Smooth muscle cell (in vitro differentiated cells): ENCODE results near the gene CEP192. TPM values are rescaled to one million over a fixed set of nuclear protein-coding genes. Genes with fewer than 3 reads are reported as not detected.

Experiments used
- DNase-seq: peaks from one replicate; lab custom pipeline; 2025; ENCODE audit not compliant: unreplicated experiment; lab: John Stamatoyannopoulos, UW
- H2AFZ ChIP-seq: fragments of 200-600 bp; sonication (generic); 2 replicates; pipeline ENCODE4 v1.6.0; 2016; ENCODE audit warnings: antibody characterized with exemption, low read depth, mild to moderate bottlenecking
- H3F3A ChIP-seq: fragments of 200-600 bp; sonication (generic); 2 replicates; pipeline ENCODE4 v1.6.0; 2017; ENCODE audit warnings: antibody characterized with exemption, low read depth
- H3K27ac ChIP-seq: fragments of 200-600 bp; sonication (generic); 2 replicates; pipeline ENCODE4 v1.5.1; 2016; ENCODE audit warnings: low read depth, mild to moderate bottlenecking
- H3K27me3 ChIP-seq: fragments of 200-600 bp; sonication (generic); 2 replicates; pipeline ENCODE4 v1.6.1; 2016; ENCODE audit warnings: low read depth, mild to moderate bottlenecking
- H3K36me3 ChIP-seq: fragments of 200-600 bp; sonication (generic); 2 replicates; pipeline ENCODE4 v1.5.1; 2016; ENCODE audit warnings: low read depth
- H3K4me1 ChIP-seq: fragments of 200-600 bp; sonication (generic); 2 replicates; pipeline ENCODE4 v1.5.1; 2016; ENCODE audit warnings: low read depth
- H3K4me2 ChIP-seq: fragments of 200-600 bp; sonication (generic); 2 replicates; pipeline ENCODE4 v1.6.0; 2016; ENCODE audit warnings: mild to moderate bottlenecking
- H3K4me3 ChIP-seq: fragments of 200-600 bp; sonication (generic); 2 replicates; pipeline ENCODE4 v1.5.1; 2016; ENCODE audit warnings: mild to moderate bottlenecking
- H3K79me2 ChIP-seq: fragments of 200-600 bp; sonication (generic); 2 replicates; pipeline ENCODE4 v1.6.0; 2016; ENCODE audit warnings: low read depth, mild to moderate bottlenecking
- H3K9ac ChIP-seq: fragments of 200-600 bp; sonication (generic); 2 replicates; pipeline ENCODE4 v1.6.0; 2016; ENCODE audit warnings: low read depth
- H3K9me3 ChIP-seq: fragments of 200-600 bp; sonication (generic); replicated peaks from 2 replicates; pipeline ENCODE4 v1.5.1; 2016; ENCODE audit warnings: low read depth
- H4K20me1 ChIP-seq: fragments of 200-600 bp; sonication (generic); 2 replicates; pipeline ENCODE4 v1.6.0; 2016; ENCODE audit warnings: low read depth
- WGBS: methylation state at CpG from one replicate; pipeline ENCODE4 v1.1.7; 2016; ENCODE audit warnings: low lambda C conversion rate; 5-methylcytosine and 5-hydroxymethylcytosine counted together
- polyA plus RNA-seq: library from polyadenylated mRNA; unstranded; fragments of >200 nt; fragmentation: Nextera tagmentation; extraction: Ambion mirVana; gene quantifications from 2 replicates; pipeline ENCODE4 v1.2.1, GENCODE V29; 2016
- total RNA-seq: library from RNA; depleted of rRNA; stranded (reverse); fragments of >200 nt; gene quantifications from 2 replicates; pipeline ENCODE4 v1.2.3, GENCODE V29; 2014
- TF ChIP-seq, protein P1 (sequence below): fragments of 200-600 bp; sonication (generic); IDR thresholded peaks from 2 replicates; pipeline ENCODE4 v1.5.1; 2017; ENCODE audit warnings: borderline replicate concordance, mild to moderate bottlenecking, antibody characterized with exemption; ENCODE audit not compliant: insufficient read depth, poor library complexity, severe bottlenecking

Gene CEP192
- total and polyA plus RNA-seq, 2 experiments from 2014 or later: 4.1 to 22.2 TPM

DNA sequence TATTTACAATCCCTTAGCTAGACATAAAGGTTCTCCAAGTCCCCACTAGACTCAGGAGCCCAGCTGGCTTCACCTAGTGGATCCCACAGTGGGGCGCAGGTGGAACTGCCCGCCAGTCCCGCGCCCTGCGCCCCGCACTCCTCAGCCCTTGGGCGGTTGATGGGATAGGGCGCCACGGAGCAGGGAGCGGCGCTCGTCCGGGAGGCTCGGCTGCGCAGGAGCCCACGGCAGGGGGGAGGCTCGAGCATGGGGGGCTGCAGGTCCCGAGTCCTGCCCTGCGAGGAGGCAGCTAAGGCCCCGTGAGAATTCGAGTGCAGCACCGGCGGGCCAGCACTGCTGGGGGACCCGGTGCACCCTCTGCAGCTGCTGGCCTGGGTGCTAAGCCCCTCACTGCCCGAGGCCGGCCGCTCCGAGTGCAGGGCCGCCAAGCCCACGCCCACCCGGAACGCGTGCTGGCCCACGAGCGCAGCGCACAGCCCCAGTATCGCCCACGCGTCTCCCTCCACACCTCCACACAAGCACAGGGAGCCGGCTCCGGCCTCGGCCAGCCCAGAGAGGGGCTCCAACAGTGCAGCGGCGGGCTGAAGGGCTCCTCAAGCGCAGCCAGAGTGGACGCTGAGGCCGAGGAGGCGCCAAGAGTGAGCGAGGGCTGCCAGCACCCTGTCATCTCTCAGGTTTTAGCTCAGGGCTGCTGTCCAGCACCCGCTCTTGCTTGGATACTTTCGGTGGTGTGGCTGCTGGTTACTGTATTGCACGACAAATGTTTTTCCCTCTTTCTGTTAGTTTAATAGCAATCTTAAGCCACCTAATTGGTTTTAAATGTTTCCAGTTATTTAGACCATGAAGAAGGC, 143.6 kb downstream of the CEP192 start:
- Histone ChIP-seq H3K36me3 (no peaks in the 10 kb centered on the region), H3K79me2 (no peaks in the 10 kb centered on the region), H3K27me3 (no peaks in the 10 kb centered on the region), H3K4me3 (no peak overlapping the region), H3K9ac (no peak overlapping the region), H3F3A (no peaks in the 10 kb centered on the region), H3K4me1 (no peaks in the 10 kb centered on the region), H3K4me2 (no peak overlapping the region), H3K27ac (no peak overlapping the region), H3K9me3 (no peaks in the 10 kb centered on the region), H2AFZ (no peak overlapping the region), H4K20me1 (no peaks in the 10 kb centered on the region)
- TF ChIP-seq, protein P1, sequence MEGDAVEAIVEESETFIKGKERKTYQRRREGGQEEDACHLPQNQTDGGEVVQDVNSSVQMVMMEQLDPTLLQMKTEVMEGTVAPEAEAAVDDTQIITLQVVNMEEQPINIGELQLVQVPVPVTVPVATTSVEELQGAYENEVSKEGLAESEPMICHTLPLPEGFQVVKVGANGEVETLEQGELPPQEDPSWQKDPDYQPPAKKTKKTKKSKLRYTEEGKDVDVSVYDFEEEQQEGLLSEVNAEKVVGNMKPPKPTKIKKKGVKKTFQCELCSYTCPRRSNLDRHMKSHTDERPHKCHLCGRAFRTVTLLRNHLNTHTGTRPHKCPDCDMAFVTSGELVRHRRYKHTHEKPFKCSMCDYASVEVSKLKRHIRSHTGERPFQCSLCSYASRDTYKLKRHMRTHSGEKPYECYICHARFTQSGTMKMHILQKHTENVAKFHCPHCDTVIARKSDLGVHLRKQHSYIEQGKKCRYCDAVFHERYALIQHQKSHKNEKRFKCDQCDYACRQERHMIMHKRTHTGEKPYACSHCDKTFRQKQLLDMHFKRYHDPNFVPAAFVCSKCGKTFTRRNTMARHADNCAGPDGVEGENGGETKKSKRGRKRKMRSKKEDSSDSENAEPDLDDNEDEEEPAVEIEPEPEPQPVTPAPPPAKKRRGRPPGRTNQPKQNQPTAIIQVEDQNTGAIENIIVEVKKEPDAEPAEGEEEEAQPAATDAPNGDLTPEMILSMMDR: no peak
- no peak for DNase-seq
- 95% methylated on average over 51 of the region's 52 CpGs for WGBS

DNA sequence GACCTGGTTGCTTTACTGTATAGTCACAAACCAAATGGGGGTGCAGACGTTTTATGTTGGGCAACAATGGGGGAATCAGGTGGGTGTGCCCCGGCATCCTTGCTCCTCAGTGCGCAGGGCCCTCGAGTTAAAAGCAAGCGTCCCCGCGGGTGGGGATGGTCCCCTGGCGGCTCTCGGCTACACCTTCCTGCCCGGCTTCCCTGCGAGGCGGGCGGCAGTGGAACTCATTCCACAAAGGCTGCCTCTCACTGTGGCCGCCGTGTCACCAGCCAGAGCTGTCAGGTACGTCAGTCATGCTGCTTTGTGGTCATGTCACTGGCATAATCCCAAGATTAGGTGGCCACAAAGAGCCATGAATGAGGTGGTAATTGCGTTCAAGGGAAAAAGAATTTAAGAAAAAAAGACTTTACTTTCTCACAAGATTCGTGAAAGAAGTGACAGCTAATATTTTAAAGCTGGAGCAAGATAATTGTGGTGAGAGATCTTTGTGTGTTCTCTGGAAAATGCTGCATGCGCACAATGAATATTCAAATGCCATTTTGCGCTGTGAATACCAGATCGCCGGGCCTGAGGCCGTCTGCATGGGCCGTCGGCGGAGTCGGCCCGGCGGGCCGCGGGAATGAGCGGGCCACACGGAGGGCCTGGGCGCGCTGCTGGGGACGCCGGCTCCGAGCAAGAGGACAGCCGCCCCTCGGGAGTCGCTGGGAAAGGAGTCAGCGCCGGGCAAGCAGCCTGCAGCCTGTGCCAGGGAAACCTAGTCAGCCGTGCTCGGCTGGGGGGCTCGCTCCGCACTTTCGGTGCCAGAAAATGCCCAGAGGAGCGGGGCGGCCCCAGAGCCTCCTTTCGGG, 145.1 kb downstream of the CEP192 start:
- H3K9ac ChIP-seq: no peak overlapping the region
- WGBS: 62% methylated on average over 50 of the region's 51 CpGs

DNA sequence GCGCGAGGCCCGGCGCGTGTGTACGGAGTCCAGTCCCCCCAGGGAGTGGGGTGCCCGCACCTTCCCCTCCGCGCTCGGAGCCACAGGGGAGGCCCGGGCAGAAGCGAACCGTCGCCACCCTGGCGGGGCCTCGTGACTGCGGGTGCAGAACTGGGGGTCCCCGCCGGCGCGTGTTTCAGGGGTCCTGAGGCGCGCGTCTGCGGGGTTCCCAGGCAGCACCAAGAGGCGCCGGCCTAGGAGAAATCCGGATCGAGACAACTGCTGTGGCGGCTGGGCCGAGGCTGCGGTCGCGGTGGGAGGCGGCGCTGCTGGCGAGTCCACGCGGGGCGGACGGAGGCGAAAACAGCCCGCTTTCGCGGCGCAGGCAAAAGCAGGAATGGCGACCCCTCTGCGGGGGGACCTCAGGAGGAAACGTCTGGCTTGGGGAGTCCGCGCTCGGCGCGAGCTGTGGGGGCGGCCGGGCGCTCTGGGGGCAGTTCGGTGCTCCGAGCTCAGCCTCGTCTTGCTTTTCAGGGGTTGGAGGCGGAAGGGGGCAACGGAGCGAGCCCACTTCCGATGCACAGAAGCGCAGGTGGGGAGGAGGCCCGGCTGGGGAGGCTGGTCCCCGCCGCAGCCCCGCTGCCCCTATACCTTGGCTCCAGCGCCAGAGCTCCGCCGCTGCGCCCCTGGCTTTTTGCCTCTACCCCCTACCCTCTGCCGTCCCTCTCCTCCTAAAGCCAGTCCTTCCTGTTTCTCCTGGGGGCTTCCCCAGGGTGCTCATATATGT, 145.9 kb downstream of the CEP192 start:
- Histone ChIP-seq H3K4me3 (peak overlapping the region; percentile 43), H3K79me2 (no peaks in the 10 kb centered on the region), H3K4me1 (no peaks in the 10 kb centered on the region), H3F3A (no peaks in the 10 kb centered on the region), H2AFZ (no peak overlapping the region), H3K27ac (no peak overlapping the region), H3K9me3 (no peaks in the 10 kb centered on the region), H3K27me3 (no peaks in the 10 kb centered on the region), H3K36me3 (no peaks in the 10 kb centered on the region), H3K9ac (no peak overlapping the region), H4K20me1 (no peaks in the 10 kb centered on the region), H3K4me2 (peak overlapping the region; percentile 86)
- 43% methylated on average over 57 of the region's 74 CpGs for WGBS
- TF ChIP-seq, protein P1: no peak
- DNase-seq: no peak

More for the DNA sequence above, 145.1 kb downstream of the CEP192 start:
- Histone ChIP-seq H3F3A (no peaks in the 10 kb centered on the region), H3K36me3 (no peaks in the 10 kb centered on the region), H2AFZ (no peak overlapping the region), H3K4me3 (peak overlapping the region; percentile 43), H3K27me3 (no peaks in the 10 kb centered on the region), H3K4me2 (peak overlapping the region; percentile 86), H3K9me3 (no peaks in the 10 kb centered on the region), H3K27ac (no peak overlapping the region), H4K20me1 (no peaks in the 10 kb centered on the region), H3K4me1 (no peaks in the 10 kb centered on the region), H3K79me2 (no peaks in the 10 kb centered on the region)
- TF ChIP-seq, protein P1: no peak
- no peak for DNase-seq
